8988T (cell line): Measurements from ENCODE around the gene MAN2B1.
"Not testable (repeated sequence)": the region's sequence is repeated elsewhere in the genome, so short reads cannot be mapped to it uniquely, and the experiment has no call there.

Experiments
- DNase-seq: peaks from one replicate; pipeline ENCODE4 v3.0.0; 2011

MAN2B1 gene

DNA sequence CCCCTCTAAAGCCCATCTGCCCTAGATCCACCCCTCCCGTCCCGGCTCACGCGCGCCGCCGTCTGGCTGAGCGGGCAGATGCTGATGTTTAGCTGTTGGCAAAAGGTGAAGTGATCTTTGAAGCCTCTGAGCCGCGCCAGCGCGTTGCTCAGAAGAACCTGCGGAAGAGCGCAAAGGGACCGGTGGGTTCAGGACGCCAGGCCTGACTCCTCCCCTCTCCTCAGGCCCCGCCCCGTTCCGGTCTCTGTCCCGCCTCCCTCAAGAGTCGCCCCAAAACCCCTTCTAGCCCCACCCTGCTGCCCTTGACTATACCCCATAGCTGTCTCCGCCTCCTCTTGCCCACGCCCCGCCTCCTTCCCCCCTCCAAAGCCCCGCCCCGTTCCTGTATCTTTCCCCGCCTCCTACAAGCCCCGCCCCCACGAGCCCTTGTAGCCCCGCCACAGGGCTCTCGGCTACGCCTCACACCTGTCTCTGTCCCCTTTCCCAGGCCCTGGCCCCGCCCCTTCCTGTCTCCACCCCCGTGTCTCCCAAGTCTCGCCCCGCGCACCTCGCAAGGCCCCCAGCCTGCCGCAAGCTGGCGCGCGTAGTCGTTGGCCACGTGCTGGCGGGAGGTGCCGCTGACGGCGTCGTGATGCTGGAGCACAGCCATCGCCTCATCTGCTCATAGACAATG is 9.5 kb downstream of the MAN2B1 start:
- no peak for DNase-seq

DNA sequence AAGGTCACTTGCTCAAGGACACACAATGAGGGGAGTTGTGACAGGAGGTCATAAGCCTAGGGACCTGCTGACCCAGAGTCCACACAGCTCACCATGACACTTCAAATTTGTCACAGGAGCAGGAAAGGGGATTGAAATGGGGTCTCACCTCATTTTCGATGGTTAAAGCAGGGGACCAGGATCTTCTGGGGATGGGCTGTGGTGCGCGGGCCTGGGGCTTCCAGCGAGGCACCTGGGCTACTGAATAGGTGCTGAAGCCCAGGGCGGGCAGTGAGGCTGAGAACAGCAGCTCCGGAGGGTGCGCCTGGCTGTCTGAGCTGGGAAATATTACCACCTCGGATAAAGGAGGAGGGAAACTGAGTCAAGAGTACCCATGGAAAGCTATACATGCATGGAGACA is 11.0 kb downstream of the MAN2B1 start:
- no peak for DNase-seq

DNA sequence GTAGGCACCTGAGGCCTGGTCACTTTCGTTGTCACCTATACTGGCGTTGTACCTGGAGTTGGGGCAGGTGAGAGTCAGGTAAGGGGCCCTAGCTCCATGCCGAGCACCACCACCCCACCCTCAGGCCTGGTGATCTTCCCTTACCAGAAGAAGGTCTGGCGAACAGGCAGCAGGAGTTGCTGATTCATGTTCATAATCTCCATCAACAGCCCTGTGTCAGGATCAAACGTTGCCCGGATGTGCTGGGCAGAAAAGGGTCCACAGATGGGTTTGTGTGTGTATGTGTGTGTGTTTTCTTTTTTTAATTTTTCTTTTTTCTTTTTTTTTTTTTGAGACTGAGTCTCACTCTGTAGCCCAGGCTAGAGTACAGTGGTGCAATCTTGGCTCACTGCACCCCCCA is 14.3 kb downstream of the MAN2B1 start:
- DNase-seq, result no peak

DNA sequence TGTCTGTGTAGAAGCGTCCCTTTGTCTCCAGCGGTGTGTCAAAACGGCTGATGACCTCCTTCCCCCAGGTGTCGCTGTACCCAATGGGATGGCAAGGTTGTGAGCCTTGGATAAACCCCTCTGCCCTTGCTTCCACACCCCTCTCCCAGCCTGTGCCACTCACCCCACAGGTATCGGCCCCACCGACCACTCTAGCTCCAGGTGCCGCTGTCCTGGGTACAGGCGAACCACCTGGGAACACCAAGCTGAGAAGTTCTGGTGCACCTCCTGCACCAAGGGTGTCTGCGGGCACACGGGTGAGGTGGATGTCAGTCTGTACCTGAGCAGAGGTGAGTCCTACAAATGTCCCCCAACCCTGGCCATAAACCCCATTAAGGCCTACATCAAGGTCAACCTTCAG is 16.6 kb downstream of the MAN2B1 start:
- DNase-seq, result no peak

DNA sequence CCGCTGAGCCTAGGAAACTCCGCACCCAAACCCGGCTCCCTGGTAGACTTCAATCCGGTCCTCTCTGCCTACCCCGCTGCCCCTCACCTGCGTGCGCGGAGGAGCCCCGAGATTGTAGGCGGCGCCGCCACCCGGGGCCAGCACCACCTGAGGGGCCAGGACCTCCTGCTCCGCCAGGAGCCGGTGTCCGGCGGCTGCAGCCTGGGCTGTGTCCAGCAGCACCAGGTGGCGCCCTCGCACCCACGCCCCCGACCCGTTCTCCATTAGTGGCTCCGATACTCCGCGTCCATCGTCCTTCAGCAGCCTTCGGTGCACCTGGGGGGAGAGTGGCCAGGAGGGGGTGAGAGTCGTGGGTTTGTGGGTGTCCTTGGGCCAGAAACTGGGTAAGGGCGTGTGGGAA is 18.5 kb downstream of the MAN2B1 start:
- no peak for DNase-seq

DNA sequence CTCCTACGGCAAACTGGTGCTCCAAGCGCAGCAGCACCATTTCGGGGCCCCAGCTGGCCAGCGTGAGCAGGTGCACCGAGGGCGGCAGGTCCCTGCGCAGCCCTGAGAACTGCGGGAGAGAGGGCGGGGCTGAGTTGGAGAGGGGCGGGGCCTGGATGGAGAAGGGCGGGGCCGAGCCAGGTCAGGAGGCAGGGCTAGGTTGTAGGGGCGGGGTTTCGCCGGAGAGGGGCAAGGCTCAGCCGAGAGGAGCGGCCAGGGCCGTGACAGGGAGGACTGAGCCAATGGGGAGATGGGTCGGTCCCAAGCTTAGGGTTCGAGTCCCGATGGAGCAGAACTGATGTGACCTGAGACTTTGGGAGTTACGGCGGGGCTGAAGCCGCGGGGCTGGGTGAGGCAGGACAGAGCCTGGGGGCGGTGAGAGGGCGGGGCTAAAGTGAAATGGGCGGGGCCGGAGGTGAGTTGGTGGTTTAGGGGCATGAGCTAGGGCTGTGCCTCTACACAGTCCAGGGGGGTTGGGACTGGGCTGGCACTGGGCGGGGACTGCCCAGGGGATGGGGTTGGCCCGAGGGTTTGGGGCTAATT is 19.0 kb downstream of the MAN2B1 start:
- no peak for DNase-seq

DNA sequence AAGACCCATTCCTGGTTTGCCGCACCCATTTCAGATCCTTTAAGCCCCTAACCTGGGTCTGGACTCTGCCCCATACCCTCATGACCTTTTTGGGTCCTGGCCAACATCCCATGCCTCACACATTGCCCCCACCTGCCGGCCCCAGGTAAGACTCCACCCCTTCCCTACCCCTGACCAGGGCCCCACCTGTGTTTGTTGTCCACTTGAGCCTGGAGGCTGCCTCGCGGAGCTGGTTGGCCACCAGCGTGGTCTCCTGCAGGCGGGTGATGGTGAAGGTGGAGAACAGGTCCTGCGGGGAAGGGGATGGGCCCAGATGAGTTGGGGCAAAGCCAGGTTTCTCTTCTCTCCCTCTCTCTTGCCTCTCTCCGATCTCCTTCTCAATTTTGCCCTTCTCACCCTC is 19.5 kb downstream of the MAN2B1 start:
- no peak for DNase-seq

DNA sequence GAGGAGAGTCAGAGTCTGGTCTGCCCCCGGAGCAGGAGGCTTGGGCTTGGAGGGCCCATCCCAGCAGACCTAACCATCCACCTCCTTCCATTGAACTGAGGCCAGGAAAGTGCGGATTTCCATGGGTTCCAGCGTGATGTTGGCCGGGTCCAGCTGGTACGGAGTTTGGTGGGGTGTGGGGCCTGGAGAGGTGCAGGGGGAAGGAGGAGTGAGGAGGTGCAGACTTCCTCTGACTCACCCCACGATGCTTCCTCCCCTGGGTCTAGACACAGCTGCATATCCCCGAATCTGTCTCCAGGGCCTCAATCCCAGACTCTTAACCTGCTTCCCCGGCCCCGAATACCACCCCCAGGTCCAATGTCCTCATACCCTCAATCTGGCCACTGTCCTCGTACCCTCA is 20.0 kb downstream of the MAN2B1 start:
- no peak for DNase-seq

DNA sequence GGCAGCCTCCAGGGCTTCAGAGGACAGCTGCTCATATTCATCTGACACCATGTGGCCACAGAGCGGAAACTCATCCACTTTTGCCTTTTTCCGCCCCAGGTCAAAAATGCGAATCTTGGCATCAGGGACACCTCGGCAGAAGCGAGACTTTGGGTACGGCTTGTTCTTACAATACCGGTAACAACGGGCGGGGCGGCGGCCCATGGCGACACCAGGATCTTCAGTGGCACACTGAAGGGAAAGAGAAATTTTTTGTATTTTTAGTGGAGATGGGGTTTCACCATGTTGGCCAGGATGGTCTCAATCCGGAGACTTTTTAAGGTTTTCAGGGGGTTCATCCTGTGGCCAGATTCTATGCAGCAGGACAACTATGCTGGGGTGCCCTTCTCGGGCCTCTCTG is 22.8 kb downstream of the MAN2B1 start:
- DNase-seq, result not testable (repeated sequence)

DNA sequence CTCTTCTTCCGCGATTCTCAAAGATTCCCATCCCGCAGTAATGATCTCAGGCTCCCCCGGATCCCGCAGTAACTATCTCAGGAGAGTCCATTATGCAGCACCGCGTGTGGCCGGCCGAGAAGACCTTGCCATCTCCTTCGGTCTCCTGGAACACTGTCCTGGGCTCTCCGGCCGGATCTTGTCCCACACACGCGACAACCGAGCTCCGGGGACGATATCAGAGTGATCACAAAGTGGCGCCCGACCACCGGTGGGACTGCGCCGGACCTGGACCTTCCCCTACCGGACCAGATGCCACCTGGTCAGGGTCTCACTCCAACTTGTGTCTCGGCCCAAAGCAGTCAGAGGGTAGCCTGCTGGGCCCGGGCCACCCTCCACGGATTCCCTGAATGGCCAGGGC is 24.0 kb downstream of the MAN2B1 start:
- no peak for DNase-seq

DNA sequence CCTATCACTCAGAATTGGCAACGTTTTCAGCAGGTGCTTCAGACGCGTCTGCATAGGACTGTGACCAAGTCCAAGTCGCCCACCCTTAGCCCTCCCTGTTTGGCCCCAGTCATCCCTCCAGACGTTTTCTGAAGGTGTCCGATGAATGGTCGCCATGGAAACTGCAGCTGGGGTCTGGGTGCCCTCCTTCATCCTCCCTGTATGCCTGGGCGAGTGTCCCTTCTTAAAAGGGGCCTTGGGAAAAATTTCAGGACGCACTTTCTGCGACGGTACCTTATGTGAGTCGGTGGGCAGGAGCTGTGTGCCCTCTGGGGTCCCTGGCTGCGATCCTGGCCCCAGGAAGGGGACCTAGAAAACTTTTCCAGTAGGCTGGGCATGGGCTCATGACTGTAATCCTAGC is 25.1 kb downstream of the MAN2B1 start:
- DNase-seq, result no peak

DNA sequence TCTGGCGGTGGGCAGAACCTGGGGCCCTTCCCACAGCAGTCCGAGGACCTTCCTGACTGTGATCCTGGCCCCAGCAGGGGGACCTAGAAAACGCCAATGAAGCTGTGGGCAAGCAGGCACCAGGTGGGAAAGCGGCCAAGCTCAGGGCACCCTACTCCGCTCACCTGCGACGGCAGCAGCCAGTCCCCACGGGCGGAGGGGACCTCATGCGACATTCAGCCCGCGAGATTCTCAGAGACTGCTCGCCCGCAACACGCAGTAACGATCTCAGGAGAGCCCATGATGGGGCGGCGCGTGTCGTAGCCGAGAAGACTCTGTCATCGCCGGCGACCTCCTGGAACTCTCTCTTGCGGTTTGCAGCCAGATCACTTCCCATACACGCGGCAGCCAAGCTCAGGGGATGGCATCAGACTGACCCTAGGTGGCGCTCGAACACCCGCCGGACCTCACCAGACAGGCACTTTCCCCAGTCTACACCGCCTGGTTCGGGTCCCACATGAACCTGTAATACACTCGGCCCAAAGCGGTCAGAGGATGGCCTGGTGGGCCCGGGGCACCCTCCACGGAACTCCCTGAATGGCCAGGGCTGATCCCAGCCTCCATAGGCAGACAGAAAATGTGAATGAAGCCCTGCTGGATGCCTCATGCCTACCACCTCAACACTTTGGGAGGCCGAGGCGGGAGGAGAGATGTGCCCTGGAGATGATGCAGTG is 26.5 kb downstream of the MAN2B1 start:
- peak; percentile 69 for DNase-seq

DNA sequence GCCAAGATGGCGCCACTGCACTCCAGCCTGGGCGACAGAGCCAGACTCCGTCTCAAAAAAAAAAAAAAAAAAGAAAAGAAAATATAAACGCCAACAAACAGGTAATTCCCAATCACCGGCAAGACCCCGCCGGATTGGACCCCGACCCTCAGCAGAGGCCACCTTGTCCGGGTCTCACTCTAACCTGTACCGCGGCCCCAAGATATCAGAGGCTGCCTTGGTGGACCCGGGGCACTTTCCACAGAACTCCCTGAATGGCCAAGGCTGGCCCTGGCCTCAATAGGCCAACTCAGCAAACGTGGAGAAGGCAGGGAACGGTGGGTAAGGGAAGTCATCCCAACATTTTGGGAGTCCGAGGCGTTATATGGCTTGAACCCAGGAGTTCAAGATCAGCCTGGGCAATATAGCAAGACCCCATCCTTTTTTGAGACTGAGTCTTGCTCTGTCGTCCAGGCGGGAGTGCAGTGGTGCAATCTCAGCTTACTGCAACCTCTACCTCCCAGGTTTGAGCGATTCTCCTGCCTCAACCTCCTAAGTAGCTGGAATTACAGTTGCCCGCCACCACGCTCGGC is 27.8 kb downstream of the MAN2B1 start:
- no peak for DNase-seq

DNA sequence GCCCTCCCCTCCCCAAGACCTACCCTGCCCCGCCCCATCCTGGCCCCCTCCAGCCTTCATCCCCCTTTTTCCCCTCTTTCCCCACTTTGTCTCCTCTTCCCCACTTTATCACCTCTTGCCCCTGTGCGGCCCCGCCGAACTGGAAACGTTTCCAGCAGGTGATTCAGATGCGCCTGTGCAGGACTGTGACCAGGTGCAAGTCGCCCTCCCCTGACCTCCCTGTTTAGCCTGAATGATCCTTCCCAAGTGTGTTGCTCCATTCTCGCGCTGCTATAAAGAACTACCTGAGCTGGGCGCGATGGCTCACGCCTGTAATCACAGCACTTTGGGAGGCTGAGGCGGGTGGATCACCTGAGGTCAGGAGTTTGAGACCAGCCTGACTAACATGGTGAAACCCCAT is 29.9 kb downstream of the MAN2B1 start:
- DNase-seq, result no peak

DNA sequence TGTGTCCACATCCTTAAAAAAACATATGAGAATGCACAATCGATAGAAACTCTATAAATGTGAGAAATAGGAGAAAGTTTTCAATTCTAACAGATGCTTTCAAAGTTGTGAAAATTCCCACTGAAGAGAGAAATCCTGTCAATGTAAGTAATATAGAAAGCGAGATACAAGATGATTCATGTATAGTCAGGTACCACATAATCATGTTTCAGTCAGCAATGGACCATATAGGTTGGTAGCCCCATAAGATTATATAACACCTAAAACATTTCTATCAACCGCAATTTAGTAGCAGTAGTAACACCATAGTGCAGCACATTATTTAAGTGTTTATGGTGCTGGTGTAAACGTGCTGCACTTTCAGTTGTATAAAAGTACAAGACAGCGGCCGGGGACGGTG is 37.3 kb downstream of the MAN2B1 start:
- DNase-seq, result no peak

DNA sequence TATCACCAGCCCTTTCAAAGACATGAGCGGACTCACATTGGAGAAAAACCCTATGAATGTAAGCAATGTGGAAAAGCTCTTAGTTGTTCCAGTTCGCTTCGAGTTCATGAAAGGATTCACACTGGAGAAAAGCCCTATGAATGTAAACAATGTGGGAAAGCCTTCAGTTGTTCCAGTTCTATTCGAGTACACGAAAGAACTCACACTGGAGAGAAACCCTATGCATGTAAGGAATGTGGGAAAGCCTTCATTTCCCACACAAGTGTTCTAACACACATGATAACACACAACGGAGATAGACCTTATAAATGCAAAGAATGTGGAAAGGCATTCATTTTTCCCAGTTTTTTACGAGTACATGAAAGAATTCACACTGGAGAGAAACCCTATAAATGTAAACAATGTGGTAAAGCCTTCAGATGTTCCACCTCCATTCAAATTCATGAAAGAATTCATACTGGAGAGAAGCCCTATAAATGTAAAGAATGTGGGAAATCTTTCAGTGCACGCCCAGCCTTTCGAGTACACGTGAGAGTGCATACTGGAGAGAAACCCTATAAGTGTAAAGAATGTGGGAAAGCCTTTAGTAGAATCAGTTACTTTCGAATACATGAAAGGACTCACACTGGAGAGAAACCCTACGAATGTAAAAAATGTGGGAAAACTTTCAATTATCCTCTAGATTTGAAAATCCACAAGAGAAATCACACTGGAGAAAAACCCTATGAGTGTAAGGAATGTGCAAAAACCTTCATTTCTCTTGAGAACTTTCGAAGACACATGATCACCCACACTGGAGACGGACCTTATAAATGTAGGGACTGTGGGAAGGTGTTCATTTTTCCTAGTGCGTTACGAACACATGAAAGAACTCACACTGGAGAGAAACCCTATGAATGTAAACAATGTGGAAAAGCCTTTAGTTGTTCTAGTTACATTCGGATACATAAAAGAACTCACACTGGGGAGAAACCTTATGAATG is 38.2 kb downstream of the MAN2B1 start:
- DNase-seq, result no peak

DNA sequence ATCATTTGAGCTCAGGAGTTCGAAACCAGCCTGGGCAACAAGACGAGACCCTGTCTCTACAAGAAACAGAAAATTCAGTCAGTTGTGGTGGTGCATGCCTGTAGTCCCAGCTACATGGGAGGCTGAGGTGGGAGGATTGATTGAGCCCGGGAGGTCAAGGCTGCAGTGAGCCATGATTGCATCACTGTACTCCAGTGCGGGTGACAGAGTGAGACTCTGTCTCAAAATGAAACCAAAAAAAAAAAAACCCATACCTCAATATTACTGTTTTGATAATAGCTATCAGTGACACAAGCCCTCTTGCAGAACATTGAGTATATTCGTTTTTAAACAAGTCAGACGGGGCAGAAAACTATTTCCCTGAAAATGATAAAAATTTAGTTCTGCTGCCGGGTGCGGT is 39.6 kb downstream of the MAN2B1 start:
- DNase-seq, result no peak

DNA sequence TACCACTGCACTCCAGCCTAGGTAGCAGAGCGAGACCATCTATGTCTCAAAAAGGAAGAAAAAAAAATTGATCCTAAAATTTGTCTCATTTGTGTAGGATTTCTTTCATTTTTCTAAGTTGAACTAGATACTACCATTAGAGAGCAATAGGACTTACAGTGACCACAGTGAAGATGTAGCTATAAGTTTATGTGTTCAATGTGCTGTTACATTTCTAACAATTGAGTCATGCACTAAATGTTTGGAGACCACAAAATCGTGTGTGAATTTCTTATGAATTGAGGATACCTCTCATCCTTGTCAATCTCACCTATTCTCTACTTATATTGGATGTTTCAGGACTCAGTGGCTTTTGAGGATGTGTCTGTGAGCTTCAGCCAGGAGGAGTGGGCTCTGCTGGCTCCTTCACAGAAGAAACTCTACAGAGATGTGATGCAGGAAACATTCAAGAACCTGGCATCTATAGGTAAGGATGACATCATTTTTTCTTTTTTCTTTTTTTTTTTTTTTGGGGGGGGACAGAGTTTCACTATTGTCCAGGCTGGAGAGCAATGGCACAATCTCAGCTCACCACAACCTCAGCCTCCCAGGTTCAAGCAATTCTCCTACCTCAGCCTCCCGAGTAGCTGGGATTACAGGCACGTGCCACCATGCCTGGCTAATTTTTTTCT is 43.0 kb downstream of the MAN2B1 start:
- no peak for DNase-seq

DNA sequence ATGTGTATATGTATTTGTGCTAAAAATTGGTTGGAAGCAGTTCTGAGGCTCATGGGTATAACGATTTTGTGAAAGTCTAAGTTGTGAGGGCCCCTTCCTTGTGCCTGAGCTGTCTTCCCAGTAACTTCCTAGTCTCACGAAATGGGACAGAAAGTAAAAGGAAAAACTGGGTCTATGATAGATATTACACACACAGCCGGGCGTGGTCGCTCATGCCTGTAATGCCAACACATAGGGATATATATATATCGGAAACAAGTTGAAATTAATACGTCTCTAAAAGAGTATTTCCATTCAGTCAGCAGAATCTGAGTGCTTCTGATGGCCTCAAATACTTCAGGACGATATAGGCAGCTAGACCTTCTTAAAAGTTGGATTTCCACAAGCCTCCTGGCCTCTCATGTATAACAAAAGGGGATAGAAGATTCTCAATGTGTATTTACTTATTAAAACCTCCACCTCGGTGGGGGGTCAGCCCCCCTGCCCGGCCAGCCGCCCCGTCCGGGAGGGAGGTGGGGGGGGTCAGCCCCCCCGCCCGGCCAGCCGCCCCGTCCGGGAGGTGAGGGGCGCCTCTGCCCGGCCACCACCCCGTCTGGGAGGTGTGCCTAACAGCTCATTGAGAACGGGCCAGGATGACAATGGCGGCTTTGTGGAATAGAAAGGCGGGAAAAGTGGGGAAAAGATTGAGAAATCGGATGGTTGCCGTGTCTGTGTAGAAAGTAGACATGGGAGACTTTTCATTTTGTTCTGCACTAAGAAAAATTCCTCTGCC is 45.1 kb downstream of the MAN2B1 start:
- not testable (repeated sequence) for DNase-seq

DNA sequence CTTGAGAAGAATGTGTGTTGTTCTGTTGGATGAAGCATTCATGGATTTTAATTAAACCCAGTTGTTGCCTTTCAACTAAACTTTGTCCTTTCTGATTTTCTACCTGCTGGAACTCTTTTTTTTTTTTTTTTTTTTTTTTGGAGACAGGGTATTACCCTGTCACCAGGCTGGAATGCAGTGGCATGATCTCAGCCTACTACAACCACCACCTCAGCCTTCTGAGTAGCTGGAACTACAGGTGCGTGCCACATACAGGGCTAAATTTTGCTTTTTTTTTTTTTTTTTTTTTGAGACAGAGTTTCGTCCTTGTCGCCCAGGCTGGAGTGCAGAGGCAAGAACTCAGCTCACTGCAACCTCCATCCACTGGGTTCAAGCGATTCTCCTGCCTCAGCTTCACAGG is 48.9 kb downstream of the MAN2B1 start:
- DNase-seq, result no peak

DNA sequence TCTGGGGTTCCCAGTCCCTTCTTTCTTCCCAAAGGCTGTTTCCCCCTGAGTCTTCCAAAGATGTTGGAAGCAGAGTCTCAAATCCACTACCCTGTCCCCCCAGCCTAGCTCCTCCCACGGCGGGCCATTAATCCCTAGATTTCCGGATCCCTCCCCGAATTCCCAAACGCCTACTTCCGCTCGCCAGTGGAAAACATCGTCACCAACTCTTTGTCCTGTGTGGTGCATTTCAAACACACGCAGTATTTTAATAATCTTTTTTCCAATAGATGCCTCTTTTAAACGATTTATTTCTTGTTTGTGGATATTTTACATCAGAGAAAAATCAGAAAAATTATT is 55.2 kb downstream of the MAN2B1 start:
- peak; percentile 29 for DNase-seq
